ENCODE data around the gene ST8SIA4. TPM values are rescaled to one million over a fixed set of nuclear protein-coding genes. Genes with fewer than 3 reads are reported as not detected.

The ST8SIA4 gene
- total RNA-seq, 1 experiment from 2014 or later: not detected

DNA sequence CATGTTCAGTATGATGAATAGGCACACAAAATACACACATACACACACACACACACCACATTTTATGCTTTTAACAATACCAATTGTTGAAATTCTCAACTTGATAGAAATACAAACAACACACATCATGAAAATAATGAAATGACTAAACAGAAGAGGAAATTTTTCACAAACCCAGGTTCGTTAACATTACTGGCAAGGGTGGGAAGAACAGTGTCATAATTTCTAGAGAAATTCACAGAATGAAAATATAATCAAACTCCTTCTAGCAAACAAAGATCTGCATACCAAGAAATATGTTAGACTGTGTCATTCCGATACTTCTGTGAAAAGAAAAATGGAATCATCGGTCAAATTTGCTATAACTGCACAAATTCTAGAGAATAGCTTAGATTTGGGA is 41.9 kb downstream of the ST8SIA4 start:
- Histone ChIP-seq H2BK15ac (ENCODE audit: low read depth, low read length) (no peak overlapping the region), H3K79me1 (ENCODE audit: insufficient read depth, low read depth, low read length, poor library complexity, severe bottlenecking) (no peaks in the 10 kb centered on the region), H4K8ac (replicated peaks; ENCODE audit: insufficient read length, low read depth, low read length) (no peak overlapping the region), H4K20me1 (ENCODE audit: control insufficient read depth, insufficient read depth, insufficient read length) (no peaks in the 10 kb centered on the region), H3K4me1 (ENCODE audit: insufficient read depth, low read length) (no peaks in the 10 kb centered on the region), H3K14ac (ENCODE audit: insufficient read depth, low read length) (no peak overlapping the region), H3K4me2 (ENCODE audit: insufficient read depth, insufficient read length, low read length) (no peak overlapping the region), H3K27me3 (ENCODE audit: insufficient read depth, low read length) (no peaks in the 10 kb centered on the region), H3K9ac (ENCODE audit: extremely low read depth, insufficient read length, low read length) (no peak overlapping the region), H3K18ac (ENCODE audit: insufficient read length, low read depth, low read length) (no peak overlapping the region), H4K91ac (ENCODE audit: insufficient read length, low read depth, low read length) (no peak overlapping the region), H2BK5ac (ENCODE audit: insufficient read length, low read length) (no peak overlapping the region), H3K56ac (ENCODE audit: insufficient read length, low read depth, low read length) (no peak overlapping the region), H2AFZ (ENCODE audit: low read length) (no peak overlapping the region), H2BK12ac (ENCODE audit: insufficient read length, low read depth, low read length) (no peak overlapping the region), H3T11ph (ENCODE audit: low read length) (no peak overlapping the region), H3K9me3 (ENCODE audit: control insufficient read depth, low read depth, low read length) (no peaks in the 10 kb centered on the region), H3K4ac (ENCODE audit: low read depth, low read length) (no peak overlapping the region), H3K23me2 (ENCODE audit: insufficient read length, low read depth, low read length, poor library complexity, severe bottlenecking) (no peaks in the 10 kb centered on the region), H2BK20ac (ENCODE audit: low read depth, low read length, poor library complexity, severe bottlenecking) (no peak overlapping the region), H2AK5ac (ENCODE audit: insufficient read length, low read length) (no peak overlapping the region), H2BK120ac (ENCODE audit: low read depth, low read length, poor library complexity, severe bottlenecking) (no peak overlapping the region), H3K23ac (ENCODE audit: insufficient read length, low read depth, low read length) (no peak overlapping the region), H4K5ac (ENCODE audit: insufficient read length, low read depth, low read length) (no peak overlapping the region), H3K79me2 (ENCODE audit: insufficient read depth, low read length) (no peaks in the 10 kb centered on the region), H3K27ac (ENCODE audit: insufficient read length, low read depth, low read length) (no peak overlapping the region)
- no peaks in the 10 kb centered on the region for H3K27me3 Mint-ChIP-seq (ENCODE audit: low read depth)
- no peak overlapping the region for H3K4me3 Mint-ChIP-seq
- H3K27ac Mint-ChIP-seq: no peak overlapping the region
- no CpG with 5 or more reads among the region's 3 CpGs for WGBS (ENCODE audit: extremely low coverage, insufficient read length, low lambda C conversion rate)
- TF ChIP-seq, protein P1, sequence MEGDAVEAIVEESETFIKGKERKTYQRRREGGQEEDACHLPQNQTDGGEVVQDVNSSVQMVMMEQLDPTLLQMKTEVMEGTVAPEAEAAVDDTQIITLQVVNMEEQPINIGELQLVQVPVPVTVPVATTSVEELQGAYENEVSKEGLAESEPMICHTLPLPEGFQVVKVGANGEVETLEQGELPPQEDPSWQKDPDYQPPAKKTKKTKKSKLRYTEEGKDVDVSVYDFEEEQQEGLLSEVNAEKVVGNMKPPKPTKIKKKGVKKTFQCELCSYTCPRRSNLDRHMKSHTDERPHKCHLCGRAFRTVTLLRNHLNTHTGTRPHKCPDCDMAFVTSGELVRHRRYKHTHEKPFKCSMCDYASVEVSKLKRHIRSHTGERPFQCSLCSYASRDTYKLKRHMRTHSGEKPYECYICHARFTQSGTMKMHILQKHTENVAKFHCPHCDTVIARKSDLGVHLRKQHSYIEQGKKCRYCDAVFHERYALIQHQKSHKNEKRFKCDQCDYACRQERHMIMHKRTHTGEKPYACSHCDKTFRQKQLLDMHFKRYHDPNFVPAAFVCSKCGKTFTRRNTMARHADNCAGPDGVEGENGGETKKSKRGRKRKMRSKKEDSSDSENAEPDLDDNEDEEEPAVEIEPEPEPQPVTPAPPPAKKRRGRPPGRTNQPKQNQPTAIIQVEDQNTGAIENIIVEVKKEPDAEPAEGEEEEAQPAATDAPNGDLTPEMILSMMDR (conservative IDR thresholded peaks at IDR 0.05): no peak
- peaks cover 0 to 3% of the 10 kb centered on the region in 2 experiments; a peak in 1 of 4 replicates for H3K4me1 Mint-ChIP-seq
- no peaks in the 10 kb centered on the region for H3K36me3 Mint-ChIP-seq (ENCODE audit: insufficient read depth in 1 of 3, low read depth in 3 of 3)
- no peak for DNase-seq
- H3K9me3 Mint-ChIP-seq: no peaks in the 10 kb centered on the region
